ENCODE data around the gene SEPTIN12.

The SEPTIN12 gene

GRCh38 chr16:4787627-4788482 is at the start of gene SEPTIN12:
SEPTIN12 (minus strand) TSS chr16:4788345; CDS start chr16:4787645, 700 bp downstream.
- TF ChIP-seq CTCF (conservative IDR thresholded peaks at IDR 0.05; ENCODE audit: low read depth, low read length): no peak
- no peak within 1 kb of the TSS for H3K4me3 ChIP-seq (ENCODE audit: low read length)
- DNase-seq (ENCODE audit: low read depth): no peak

GRCh38 chr16:4836727-4837126 is 48.6 kb upstream of the SEPTIN12 start:
- TF ChIP-seq CTCF (conservative IDR thresholded peaks at IDR 0.05; ENCODE audit: low read depth, low read length): no peak
- H3K4me3 ChIP-seq (ENCODE audit: low read length): no peak overlapping the region
- DNase-seq (ENCODE audit: low read depth): no peak

GRCh38 chr16:4833584-4833983 is 45.4 kb upstream of the SEPTIN12 start:
- no peak for DNase-seq (ENCODE audit: low read depth)
- no peak for TF ChIP-seq CTCF (conservative IDR thresholded peaks at IDR 0.05; ENCODE audit: low read depth, low read length)
- no peak overlapping the region for H3K4me3 ChIP-seq (ENCODE audit: low read length)

- H3K4me3 ChIP-seq (ENCODE audit: low read length): no peak overlapping the region
- TF ChIP-seq CTCF (conservative IDR thresholded peaks at IDR 0.05; ENCODE audit: low read depth, low read length): no peak
- DNase-seq (ENCODE audit: low read depth): no peak
These were observed 44.7 kb upstream of the SEPTIN12 start for GRCh38 chr16:4832698-4833343.

GRCh38 chr16:4831616-4832015 is 43.5 kb upstream of the SEPTIN12 start:
- no peak for DNase-seq (ENCODE audit: low read depth)
- TF ChIP-seq CTCF (conservative IDR thresholded peaks at IDR 0.05; ENCODE audit: low read depth, low read length): no peak
- H3K4me3 ChIP-seq (ENCODE audit: low read length): no peak overlapping the region

GRCh38 chr16:4830408-4830807 is 42.3 kb upstream of the SEPTIN12 start:
- no peak for DNase-seq (ENCODE audit: low read depth)
- TF ChIP-seq CTCF (conservative IDR thresholded peaks at IDR 0.05; ENCODE audit: low read depth, low read length): no peak
- no peak overlapping the region for H3K4me3 ChIP-seq (ENCODE audit: low read length)

Data from retinal pigment epithelial cell (primary cell).